GM18858 (cell line): ENCODE results near the gene OTUB2.

Experiments used
- ATAC-seq: cut with Tn5 transposase; IDR thresholded peaks from one replicate; pipeline ENCODE4 v1.9.1; 2021; ENCODE audit not compliant: unreplicated experiment

The OTUB2 gene

DNA sequence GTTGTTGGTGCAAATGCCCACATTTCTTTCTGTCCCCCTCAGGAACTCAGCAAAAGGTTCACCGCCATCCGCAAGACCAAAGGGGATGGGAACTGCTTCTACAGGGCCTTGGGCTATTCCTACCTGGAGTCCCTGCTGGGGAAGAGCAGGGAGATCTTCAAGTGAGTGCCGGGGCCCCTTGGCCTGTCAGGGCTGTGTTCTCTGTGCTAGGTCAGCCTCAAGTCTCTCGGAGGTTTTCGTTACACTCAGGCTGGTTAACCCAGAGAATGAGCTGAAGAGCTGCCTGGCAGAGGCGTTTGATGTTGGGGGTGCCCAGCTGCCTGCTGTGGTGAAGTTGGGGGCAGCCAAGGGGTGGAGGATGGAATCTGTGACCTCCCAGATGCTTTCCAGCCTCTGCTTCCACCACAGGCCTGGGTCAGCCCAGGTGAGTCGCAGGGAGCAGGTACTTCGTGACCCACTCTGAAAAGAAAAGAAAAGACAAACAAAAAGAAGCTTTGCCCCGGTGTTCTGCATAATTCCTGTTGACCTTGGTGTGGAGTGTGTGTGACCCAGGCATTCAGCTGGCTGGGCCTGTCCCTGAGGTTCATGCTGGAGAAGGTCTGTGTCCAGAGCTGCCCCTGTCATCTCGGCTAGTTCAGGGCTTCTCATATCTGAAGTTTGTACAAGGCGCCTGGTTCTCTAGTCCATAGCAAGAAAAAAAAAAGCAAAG lies 12.9 kb downstream of the OTUB2 start:
- ATAC-seq = no peak

DNA sequence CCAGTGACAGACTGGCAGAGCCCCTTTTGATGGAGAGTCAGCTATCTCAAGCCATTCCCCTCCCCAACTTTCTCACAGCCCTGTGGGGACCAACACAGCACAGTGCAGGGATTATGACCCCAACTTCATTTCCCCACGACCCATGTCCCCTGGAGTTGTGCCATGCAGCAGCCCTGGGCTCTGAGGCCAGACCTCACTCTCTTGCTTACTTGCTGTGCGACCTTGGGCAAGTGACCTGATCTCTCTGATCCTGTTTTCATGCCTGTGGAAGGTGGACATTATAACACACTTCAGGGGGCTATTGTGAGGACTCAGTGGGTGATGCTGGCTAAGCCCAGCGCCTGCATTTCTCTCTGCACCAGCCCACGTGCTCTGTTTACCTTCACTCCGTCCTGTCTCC lies 14.1 kb downstream of the OTUB2 start:
- ATAC-seq = no peak

DNA sequence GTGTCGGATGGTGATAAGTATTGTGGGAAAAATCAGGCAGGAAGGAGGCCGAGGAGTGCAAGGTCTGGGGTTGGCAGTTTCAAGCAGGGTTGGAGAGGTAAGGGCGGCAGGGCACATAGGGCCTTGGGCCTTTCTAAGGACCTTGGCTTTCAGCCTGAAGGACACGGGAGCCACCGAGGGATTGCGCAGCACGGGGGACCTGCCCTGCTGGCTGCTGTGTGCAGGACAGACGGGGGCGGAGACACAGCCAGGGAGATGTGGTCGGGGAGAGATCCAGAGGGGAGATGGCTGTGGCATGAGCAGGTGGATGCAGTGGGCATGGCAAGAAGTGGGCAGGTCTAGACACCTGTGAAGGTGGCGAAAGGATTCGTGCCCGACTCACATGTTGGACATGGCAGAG lies 14.7 kb downstream of the OTUB2 start:
- ATAC-seq = no peak

DNA sequence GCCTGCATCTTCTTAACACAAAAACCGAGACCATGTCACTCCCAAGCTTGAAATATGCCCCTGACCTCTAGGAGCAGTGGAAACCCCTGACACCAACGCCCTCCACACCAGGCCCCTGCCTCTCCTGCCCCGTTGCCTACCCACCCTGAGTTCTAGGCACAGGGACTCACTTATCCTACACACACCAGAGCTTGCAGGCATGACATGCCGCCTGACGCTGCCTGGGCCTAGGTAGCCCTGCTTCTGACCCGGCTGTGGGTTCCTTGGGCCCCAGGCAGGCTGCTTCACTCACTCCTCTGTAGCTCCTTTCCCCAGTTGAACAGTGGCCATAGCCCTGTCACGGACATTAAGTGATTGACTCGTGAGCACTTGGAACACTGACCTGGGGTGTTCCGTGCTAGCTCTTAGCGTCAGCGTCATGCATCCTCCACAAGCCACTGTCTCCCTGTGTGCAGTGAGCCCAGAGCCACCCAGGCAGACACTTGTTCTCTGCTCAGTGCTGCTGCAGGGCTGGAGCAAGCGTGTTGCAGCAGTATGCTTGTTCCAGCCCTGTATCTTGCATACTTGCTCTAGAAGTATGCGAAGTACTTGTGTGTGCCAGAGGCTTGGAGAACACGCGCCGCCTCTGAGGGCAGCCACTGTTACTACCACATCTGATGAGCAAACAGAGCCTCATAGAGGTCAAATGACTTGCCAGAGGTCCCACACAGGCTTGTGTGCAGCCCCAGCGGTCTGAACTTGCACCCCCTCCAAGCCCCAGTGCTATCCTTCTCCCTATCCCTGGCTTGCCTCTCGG lies 15.6 kb downstream of the OTUB2 start:
- ATAC-seq = no peak

DNA sequence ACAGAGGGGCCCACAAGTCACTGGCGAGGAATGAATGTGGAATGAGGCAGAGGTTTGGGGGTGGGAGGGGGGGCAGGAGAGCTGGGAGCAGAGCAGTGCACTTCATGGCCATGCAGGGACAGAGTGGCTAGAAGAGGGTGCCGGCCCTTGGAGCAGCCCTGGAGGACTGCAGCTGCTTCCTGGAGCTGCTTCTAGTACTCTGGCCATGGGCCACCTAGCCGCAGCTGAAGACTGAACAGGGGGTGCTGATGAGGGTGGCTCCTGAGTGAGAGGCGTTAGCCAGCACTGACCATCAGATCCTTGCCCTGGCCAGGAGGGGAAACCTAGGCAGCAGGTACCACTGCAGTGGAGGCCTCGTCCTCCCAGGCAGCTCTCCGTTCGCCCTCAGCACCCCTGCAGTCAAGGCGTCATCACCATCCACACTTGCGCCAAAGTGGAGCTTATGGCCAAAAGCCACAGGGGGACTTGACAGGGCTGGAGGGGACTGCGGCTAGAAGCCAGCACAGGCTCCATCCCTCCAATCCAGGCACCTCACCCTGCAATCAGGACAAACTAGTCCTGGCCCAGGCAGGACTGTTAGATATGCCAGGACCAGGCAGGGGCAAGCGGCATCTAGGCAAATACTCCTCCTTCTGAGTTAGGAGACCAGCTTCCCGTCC lies 16.4 kb downstream of the OTUB2 start:
- ATAC-seq = no peak

DNA sequence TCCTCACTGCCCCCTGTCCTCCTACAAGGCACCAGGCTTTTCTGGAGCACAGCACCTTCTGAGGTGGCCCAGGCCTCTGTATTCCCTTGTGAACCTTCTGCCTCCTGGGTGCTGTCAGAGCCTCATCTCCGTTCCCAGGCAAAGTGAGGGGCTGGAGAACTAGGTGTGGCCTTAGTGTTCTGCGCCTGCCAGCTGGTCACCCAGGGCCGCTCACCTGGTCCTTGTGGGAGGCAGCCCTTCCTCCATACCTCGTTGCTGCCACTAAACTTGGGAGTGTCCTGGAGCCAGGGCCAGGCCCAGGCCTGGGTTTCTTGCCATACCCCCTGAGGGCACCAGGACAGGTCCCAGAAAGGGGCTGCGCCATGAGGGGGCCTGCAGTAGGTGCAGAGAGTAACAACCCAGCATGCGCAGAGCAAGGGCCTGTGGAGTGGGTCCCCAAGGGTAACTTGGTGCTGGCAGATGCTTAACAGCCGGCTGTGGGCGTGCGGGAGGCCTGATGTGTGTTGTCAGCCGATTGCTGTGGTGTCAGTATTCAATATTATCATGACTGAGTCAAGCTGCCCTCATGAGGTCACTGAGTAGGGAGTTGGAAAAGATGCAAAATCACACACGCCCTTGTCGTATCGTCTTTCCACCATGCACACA lies 17.1 kb downstream of the OTUB2 start:
- ATAC-seq = no peak

DNA sequence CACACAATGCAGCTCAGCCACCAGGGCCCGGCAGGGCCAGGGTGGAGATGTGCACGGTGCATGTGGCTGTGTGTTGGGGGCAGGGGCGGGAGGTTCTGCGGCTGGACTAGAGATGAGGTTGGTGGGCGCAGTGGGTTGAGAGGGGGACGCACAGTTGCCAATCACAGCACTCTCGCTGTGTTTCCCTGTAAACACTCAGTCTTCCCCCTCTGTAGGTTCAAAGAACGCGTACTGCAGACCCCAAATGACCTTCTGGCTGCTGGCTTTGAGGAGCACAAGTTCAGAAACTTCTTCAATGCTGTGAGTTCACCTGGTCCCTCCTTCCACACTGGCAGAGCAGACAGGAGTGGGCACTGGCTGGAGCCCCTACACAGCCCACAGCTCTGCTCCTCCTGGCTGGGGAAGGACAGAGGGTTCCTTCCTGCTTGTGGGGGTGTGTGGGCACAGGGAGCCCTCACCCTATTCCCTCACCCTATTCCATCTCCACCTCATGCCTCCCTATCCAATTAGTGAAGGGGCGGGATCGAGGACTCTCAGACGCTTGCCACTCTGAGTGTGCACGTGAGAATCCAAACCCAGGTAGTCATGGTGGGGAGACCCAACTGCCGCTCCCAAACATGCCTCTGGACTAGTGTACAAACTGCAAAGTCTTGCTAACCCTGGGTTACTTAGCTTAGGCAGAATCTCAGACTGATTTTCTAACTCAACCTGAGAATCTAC lies 17.8 kb downstream of the OTUB2 start:
- ATAC-seq = no peak

DNA sequence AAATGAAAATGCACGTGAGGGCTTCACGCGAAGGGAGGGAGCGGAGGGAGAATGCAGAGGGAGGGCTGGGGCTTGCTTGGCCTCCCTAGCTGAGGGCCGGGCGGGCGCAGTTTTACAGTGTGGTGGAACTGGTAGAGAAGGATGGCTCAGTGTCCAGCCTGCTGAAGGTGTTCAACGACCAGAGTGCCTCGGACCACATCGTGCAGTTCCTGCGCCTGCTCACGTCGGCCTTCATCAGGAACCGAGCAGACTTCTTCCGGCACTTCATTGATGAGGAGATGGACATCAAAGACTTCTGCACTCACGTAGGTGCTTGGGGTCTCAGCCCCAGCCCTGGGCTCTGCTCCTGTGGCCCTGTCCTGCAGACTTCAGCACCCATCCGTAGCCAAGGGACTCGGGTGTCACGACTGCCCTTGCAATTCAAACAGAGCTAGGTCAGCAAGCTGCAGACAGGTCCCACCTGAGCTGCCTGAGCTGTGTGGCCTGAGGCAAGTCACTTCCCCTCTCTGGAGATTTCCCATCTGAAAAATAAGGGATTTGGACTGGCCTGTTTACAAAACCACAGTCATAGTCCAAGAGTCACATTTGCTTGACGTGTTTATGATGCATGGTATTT lies 18.4 kb downstream of the OTUB2 start:
- ATAC-seq = no peak

DNA sequence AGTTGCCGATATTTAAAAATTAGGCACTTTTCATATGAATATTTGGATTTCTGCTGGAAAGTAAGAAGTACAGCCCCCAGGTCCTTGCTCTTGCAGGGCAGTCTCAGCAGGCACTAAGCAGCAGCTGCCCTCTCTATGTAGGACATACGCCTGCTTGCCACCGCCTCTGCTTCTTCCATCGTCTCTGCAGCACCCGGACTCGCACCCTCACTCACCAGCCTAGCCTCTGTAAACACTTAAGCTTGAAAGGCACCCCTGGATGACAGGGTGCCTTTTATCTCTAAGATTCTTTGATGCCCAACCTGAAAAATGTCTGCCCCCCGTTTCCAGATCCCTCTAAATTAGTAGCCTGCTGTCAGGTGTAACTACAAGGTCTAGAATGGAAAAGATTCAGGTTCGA lies 19.0 kb downstream of the OTUB2 start:
- no peak for ATAC-seq

DNA sequence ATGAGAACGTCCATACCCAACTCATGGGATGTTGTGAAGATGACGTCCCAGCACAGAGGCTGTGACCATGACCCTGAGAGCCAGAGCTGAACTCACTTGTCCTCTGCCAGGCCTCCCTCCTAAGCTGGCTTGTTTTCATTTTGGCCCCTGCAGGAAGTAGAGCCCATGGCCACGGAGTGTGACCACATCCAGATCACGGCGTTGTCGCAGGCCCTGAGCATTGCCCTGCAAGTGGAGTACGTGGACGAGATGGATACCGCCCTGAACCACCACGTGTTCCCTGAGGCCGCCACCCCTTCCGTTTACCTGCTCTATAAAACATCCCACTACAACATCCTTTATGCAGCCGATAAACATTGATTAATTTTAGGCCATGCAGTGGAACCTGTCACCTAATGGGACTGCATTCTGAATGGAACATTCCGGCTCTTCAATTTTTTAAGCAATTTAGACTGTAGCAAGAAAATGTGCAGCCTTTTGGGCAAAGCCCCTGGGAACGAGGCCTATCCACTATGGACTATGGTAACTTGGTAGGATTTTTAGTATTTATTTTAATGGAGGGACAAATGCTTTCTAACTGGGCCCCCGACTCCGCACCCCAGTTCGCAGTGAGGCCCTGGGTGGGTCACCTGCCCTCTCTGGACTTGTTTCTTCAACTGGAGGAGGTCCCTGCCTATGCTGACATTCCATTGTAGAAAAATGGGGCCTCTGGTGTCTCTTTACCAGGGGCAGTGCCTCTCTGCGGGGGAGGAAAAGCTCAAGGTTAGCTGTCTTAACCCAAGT lies 19.6 kb downstream of the OTUB2 start:
- ATAC-seq = no peak

DNA sequence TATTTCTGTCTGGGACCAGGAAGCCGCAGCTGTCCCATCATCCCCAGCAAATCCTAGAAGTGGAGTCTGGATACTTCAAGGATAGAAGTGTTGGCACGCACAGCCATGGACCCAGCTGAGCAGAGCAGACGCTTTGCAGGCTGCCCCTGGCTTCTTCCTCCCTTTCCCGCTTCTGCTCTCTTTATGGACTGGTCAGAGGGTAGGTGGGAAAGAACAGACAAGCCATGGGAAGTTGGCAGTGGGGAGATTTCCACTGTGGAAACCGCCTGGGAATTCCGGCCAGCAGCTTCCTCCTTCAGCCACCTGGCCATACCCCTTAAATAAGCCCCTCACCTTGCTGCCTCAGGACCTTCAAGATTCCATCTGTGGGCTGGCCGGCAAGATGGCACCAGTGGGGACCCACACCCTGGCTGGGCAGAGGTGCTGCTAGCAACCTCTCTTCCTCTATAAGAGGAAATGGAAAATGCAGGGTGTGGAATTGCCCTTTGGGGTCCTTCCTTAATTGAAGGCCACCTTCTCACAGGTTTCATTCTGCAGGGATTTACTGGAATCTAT lies 20.6 kb downstream of the OTUB2 start:
- ATAC-seq = no peak

DNA sequence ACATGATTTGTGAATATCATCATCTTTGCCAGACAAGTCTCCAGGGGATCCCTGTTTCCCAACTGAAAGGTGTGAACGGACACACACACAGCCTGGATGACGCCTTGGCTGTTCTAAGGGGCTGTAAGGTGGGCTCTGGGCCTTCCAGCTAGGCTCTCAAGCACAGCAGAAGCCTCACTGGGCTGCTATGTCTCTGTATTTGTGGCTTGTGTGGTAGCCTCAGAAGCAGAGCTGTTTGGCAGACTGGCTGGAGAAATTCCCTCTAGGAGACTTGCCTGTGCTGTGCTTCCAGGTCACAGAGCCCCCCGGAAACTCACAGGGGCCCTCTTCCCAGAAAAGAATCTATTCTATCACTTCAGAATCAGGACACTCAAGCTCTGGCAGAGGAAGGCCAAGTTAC lies 21.4 kb downstream of the OTUB2 start:
- ATAC-seq = no peak

DNA sequence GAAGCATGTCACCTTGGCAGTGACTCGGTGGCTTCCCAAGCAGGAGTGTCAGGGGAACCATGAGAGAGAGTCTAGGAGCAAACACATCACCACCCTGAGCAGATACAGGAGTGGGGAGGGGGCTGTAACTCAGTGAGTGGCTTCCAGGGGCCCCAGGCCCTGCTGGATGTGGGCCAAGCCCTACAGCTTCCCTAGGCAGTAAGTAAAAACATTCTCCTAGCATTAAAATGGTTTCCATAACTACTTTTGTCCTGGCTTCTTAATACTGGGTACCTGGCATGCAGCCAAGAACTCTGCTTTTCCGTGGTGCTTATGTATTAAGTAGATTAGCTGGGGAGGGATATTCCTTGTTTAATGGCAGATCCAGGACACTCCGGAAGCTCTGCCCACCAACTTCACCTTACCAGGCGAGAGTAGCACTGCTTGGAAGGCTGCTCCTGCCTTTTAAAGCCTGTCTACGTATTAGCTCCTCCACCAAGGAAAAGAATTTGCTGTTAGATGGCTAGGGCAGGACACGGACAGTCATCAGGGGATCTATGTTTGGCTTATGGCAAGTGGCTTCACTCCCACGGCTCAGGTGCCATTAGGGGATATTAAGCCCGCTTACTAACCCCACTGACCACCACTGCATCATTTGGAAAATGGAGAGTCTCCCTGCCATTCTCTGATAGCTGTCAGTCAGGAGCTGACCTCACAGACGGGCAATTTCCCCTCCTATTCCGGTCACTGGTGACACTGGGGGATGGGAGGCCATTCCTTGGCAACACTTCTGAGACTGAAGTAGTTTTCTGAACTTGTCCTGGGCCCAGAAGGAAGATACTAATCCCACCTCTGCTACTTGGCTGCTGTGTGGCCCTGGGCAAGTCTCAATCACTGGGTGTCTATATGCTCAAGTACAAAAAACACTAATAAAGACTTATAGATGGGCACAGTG lies 22.8 kb downstream of the OTUB2 start:
- ATAC-seq = no peak

DNA sequence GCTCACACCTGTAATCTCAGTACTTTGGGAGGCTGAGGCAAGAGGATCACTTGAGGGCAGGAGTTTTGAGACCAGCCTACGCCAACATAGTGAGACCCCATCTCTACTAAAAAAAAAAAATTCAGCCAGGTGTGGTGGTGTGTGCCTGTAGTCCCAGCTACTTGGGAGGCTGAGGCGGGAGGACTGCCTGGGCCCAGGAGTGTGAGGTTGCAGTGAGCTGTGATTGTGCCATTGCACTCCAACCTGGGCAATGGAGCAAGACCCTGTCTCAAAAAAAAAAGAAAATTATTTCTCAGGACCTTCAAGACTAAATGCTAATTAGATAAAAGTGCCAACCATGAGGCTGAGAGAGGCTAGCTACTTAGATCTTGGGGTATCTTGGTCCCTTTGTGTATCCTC lies 23.5 kb downstream of the OTUB2 start:
- no peak for ATAC-seq

DNA sequence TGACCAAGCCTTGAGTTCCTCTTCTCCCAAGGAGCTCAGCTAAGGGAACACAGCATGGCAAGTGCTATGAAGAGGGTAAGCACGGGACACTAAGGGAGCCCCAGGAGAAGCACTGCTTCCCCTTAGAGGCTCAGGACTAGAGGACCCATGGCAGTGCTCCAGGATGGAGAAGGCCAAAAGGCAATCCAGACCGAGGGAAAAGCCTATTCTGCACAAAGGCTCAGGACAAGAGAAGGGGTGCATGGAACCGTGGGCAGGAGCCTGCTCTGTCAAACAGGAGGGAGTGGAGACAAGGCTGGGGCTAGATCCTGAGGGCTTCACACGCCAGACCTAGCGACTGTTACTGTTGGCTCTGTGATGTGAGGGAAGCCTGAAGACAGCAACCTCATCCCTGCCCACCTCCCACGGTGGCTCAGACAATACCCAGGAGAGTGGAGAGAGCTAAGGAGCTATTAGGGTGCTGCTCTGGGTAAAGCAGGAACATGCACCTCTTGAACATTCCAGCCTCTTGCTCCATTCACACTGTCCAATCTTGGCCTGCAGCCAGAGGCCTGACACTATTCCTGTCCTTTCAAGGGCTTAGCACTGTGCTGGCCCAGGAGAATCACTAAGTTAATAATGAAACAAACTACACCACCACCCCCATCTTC lies 24.2 kb downstream of the OTUB2 start:
- ATAC-seq = no peak

DNA sequence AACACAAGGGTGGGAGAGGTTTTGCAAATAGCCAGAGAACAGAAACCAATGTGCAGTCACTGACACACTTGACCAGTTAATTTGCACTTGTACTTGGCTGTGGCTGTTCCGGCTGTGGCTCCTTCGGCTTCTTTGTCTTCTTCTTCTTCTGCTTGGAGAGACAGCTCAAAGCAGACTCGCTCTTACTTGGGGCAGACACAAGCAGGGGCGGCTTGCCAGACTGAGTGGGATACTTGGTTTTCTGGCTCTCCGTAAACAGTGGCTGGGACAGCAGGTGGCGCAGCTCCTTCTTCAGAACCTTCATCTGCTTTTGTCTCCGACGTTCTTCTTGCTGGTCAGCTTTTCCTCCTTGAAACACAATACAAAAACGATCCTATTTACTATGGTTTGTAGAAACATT lies 25.0 kb downstream of the OTUB2 start:
- no peak for ATAC-seq

DNA sequence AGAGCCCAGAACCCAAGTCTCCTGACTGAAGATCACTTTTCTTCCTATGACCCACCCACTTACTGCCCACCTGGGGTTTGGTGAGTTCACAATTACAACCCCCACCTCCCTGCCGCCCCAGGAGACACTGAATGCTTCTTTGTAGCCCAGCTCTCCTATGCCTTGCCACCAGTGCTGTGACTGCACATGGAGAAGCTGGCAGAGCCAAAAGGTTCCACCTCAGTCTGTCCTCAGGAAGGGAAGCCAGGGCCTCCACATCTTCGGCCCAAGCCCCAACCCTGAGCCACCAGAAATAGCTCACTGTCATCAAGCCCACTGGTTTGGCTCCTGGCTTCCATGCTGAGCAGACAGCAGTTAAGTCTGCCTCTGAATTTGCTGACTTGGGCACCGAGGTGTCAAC lies 25.6 kb downstream of the OTUB2 start:
- no peak for ATAC-seq

DNA sequence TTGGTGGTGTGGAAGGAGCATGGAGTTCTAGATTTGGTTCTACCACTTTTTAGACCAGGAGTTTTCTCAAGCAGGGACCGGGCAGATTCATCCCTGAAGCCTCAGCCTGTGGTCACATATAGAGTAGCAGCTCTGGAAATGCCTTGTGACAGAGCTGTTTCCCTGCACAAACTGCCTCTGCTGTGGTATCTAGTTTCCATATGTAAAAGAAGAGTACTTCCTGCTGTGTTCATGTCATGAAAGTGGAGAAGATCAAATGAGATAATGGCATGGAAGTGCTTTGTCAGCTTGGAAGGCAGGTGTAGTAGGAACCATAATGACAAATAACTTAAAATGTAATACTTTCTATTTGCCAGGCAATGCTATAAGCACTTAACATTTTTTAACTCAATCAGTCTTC lies 26.1 kb downstream of the OTUB2 start:
- no peak for ATAC-seq
